GM23248 (cell line): ENCODE data around the gene UBE2I. TPM values are rescaled to one million over a fixed set of nuclear protein-coding genes. Genes with fewer than 3 reads are reported as not detected.
"Not testable (repeated sequence)": the region's sequence is repeated elsewhere in the genome, so short reads cannot be mapped to it uniquely, and the experiment has no call there.

ENCODE experiments used
- DNase-seq: peaks from one replicate; pipeline ENCODE4 v3.0.0-alpha.2; 2015
- H2AFZ ChIP-seq: fragments of 200-600 bp; sonication (generic); 2 replicates; pipeline ENCODE4 v1.6.1; 2016; ENCODE audit warnings: antibody characterized with exemption
- H3F3A ChIP-seq: fragments of 200-600 bp; sonication (generic); 2 replicates; pipeline ENCODE4 v1.6.1; 2016; ENCODE audit warnings: mild to moderate bottlenecking, antibody characterized with exemption, mixed run types; ENCODE audit not compliant: insufficient read depth
- H3K27ac ChIP-seq: fragments of 200-600 bp; sonication (generic); 2 replicates; pipeline ENCODE4 v1.5.1; 2016; ENCODE audit warnings: mild to moderate bottlenecking
- H3K27me3 ChIP-seq: fragments of 200-600 bp; sonication (generic); replicated peaks from 2 replicates; pipeline ENCODE4 v1.6.1; 2016; ENCODE audit warnings: mild to moderate bottlenecking; ENCODE audit not compliant: insufficient read depth
- H3K36me3 ChIP-seq: fragments of 200-600 bp; sonication (generic); 2 replicates; pipeline ENCODE4 v1.6.1; 2016; ENCODE audit warnings: low read depth, mild to moderate bottlenecking
- H3K4me1 ChIP-seq: fragments of 200-600 bp; sonication (generic); 2 replicates; pipeline ENCODE4 v1.6.1; 2016; ENCODE audit warnings: mild to moderate bottlenecking; ENCODE audit not compliant: insufficient read depth
- H3K4me2 ChIP-seq: fragments of 200-600 bp; sonication (generic); one replicate; pipeline ENCODE4 v1.6.1; 2016; ENCODE audit warnings: mild to moderate bottlenecking; ENCODE audit not compliant: unreplicated experiment
- H3K4me3 ChIP-seq: fragments of 200-600 bp; sonication (generic); 2 replicates; pipeline ENCODE4 v1.5.1; 2016; ENCODE audit warnings: mild to moderate bottlenecking
- H3K79me2 ChIP-seq: fragments of 200-600 bp; sonication (generic); 2 replicates; pipeline ENCODE4 v1.6.1; 2016; ENCODE audit warnings: mild to moderate bottlenecking; ENCODE audit not compliant: insufficient read depth
- H3K9ac ChIP-seq: fragments of 200-600 bp; sonication (generic); 2 replicates; pipeline ENCODE4 v1.6.1; 2016; ENCODE audit warnings: mild to moderate bottlenecking
- H3K9me2 ChIP-seq: fragments of 200-600 bp; sonication (generic); 2 replicates; pipeline ENCODE4 v1.6.1; 2016; ENCODE audit warnings: mixed run types, mild to moderate bottlenecking, moderate library complexity; ENCODE audit not compliant: insufficient read depth
- H3K9me3 ChIP-seq: fragments of 200-600 bp; sonication (generic); one replicate; pipeline ENCODE4 v1.6.1; 2017; ENCODE audit warnings: low read depth
- H4K20me1 ChIP-seq: fragments of 200-600 bp; sonication (generic); 2 replicates; pipeline ENCODE4 v1.6.0; 2016; ENCODE audit not compliant: insufficient read depth
- EZH2 ChIP-seq: fragments of 200-600 bp; sonication (generic); IDR thresholded peaks from 2 replicates; pipeline ENCODE4 v1.6.1; 2018; ENCODE audit warnings: antibody characterized with exemption, mild to moderate bottlenecking; ENCODE audit not compliant: insufficient read depth, poor library complexity, severe bottlenecking
- EZH2phosphoT487 ChIP-seq: fragments of 200-600 bp; sonication (generic); IDR thresholded peaks from 2 replicates; pipeline ENCODE4 v1.6.1; 2018; ENCODE audit warnings: antibody characterized with exemption, moderate library complexity, mild to moderate bottlenecking, low read depth; ENCODE audit not compliant: insufficient read depth
- WGBS, 2 experiments: methylation state at CpG; one replicate each; pipeline ENCODE4 v1.1.6; 2015 to 2017; ENCODE audit warnings: low lambda C conversion rate in 2 of 2, low coverage in 1 of 2; ENCODE audit errors: missing lambda C conversion rate in 2 of 2; 5-methylcytosine and 5-hydroxymethylcytosine counted together
- in situ Hi-C: fragments of 300-500 bp; cut with MboI; formaldehyde crosslinking; loops from 2 replicates; pipeline ENCODE4 v1.15.0; 2020
- polyA plus RNA-seq: library from polyadenylated mRNA; unstranded; fragments of >200 nt; fragmentation: Nextera tagmentation; extraction: Ambion mirVana; gene quantifications from 2 replicates; pipeline ENCODE4 v1.2.1, GENCODE V29; 2016
- total RNA-seq: library from RNA; depleted of rRNA; stranded (reverse); fragments of >200 nt; shearing (Covaris generic); gene quantifications from 2 replicates; pipeline ENCODE4 v1.2.3, GENCODE V29; 2014

Gene UBE2I
- total and polyA plus RNA-seq, 2 experiments from 2014 or later, result 77.7 to 134 TPM

- no peaks in the 10 kb centered on the region for H3K9me3 ChIP-seq
- TF ChIP-seq EZH2 (no peak), EZH2phosphoT487 (no peak)
- H4K20me1 ChIP-seq, result no peaks in the 10 kb centered on the region
- H3K4me1 ChIP-seq, result no peaks in the 10 kb centered on the region
- no peak overlapping the region for H3K4me2 ChIP-seq
- H3K9me2 ChIP-seq, result no peaks in the 10 kb centered on the region
- no peak overlapping the region for H3K4me3 ChIP-seq
- no peak overlapping the region for H3K27ac ChIP-seq
- no peak for DNase-seq
- WGBS, 2 experiments, result 41 to 58% methylated on average over 9 to 13 of the region's 13 CpGs
- no peak overlapping the region for H2AFZ ChIP-seq
- no peaks in the 10 kb centered on the region for H3K36me3 ChIP-seq
- in situ Hi-C loops, result no loop called here
- H3K27me3 ChIP-seq, result peaks cover 11% of the 10 kb centered on the region
- H3K79me2 ChIP-seq, result no peaks in the 10 kb centered on the region
- H3F3A ChIP-seq, result no peaks in the 10 kb centered on the region
- no peak overlapping the region for H3K9ac ChIP-seq
Observed at GRCh38 chr16:1265090-1265630, 44.3 kb upstream of the UBE2I start.

GRCh38 chr16:1265826-1266225, 43.6 kb upstream of the UBE2I start:
- no peaks in the 10 kb centered on the region for H3F3A ChIP-seq
- H3K4me2 ChIP-seq, result no peak overlapping the region
- no peaks in the 10 kb centered on the region for H3K79me2 ChIP-seq
- H3K9ac ChIP-seq, result no peak overlapping the region
- H3K9me2 ChIP-seq, result no peaks in the 10 kb centered on the region
- no peak overlapping the region for H3K4me3 ChIP-seq
- 51 to 59% methylated on average over 17 to 19 of the region's 19 CpGs for WGBS, 2 experiments
- in situ Hi-C loops, result no loop called here
- no peak for DNase-seq
- H3K27ac ChIP-seq, result no peak overlapping the region
- no peaks in the 10 kb centered on the region for H3K9me3 ChIP-seq
- no peaks in the 10 kb centered on the region for H3K36me3 ChIP-seq
- no peak for TF ChIP-seq EZH2
- TF ChIP-seq EZH2phosphoT487, result no peak
- no peaks in the 10 kb centered on the region for H4K20me1 ChIP-seq
- H2AFZ ChIP-seq, result no peak overlapping the region
- H3K4me1 ChIP-seq, result no peaks in the 10 kb centered on the region
- peaks cover 6% of the 10 kb centered on the region; the same call in 1 of the 2 replicates for H3K27me3 ChIP-seq

- H4K20me1 ChIP-seq, H3K9me3 ChIP-seq, H2AFZ ChIP-seq, DNase-seq, H3K4me2 ChIP-seq, H3K27ac ChIP-seq, H3K9ac ChIP-seq, H3K79me2 ChIP-seq, H3F3A ChIP-seq, H3K4me3 ChIP-seq, H3K9me2 ChIP-seq, H3K36me3 ChIP-seq, H3K27me3 ChIP-seq, H3K4me1 ChIP-seq, in situ Hi-C loops: not testable (repeated sequence)
- 80 to 90% methylated on average over 7 of the region's 7 CpGs for WGBS, 2 experiments
Observed at GRCh38 chr16:1269418-1269817, 40.0 kb upstream of the UBE2I start.

- DNase-seq, result no peak
- no peak for TF ChIP-seq EZH2
- TF ChIP-seq EZH2phosphoT487, result no peak
- Histone ChIP-seq H4K20me1 (no peaks in the 10 kb centered on the region), H3K4me2 (no peak overlapping the region), H2AFZ (no peak overlapping the region), H3K9ac (no peak overlapping the region), H3K4me3 (no peak overlapping the region), H3K9me2 (no peaks in the 10 kb centered on the region), H3K79me2 (no peaks in the 10 kb centered on the region), H3F3A (no peaks in the 10 kb centered on the region), H3K4me1 (no peaks in the 10 kb centered on the region), H3K27me3 (no peaks in the 10 kb centered on the region), H3K27ac (no peak overlapping the region), H3K36me3 (no peaks in the 10 kb centered on the region), H3K9me3 (no peaks in the 10 kb centered on the region)
- in situ Hi-C loops, result no loop called here
- 78 to 86% methylated on average over 10 to 12 of the region's 12 CpGs for WGBS, 2 experiments
Observed at GRCh38 chr16:1271380-1271723, 38.1 kb upstream of the UBE2I start.

GRCh38 chr16:1271724-1272413, 37.6 kb upstream of the UBE2I start:
- DNase-seq, result peak; percentile 20
- H3K79me2 ChIP-seq, H3K9ac ChIP-seq, in situ Hi-C loops, H3K4me3 ChIP-seq, H3K9me2 ChIP-seq, H3K4me2 ChIP-seq, H3K36me3 ChIP-seq, H3K4me1 ChIP-seq, H2AFZ ChIP-seq, H3F3A ChIP-seq, H3K27ac ChIP-seq, H4K20me1 ChIP-seq, H3K27me3 ChIP-seq, H3K9me3 ChIP-seq: not testable (repeated sequence)
- 4 to 20% methylated on average over 10 to 19 of the region's 19 CpGs for WGBS, 2 experiments
